Gastroesophageal sphincter (tissue), 3 donors: Measurements from ENCODE around the gene NSA2.
"Not testable (repeated sequence)": the region's sequence is repeated elsewhere in the genome, so short reads cannot be mapped to it uniquely, and the experiment has no call there.

Experiments
- CTCF ChIP-seq, 4 experiments: fragments of 200-600 bp in 2 of 4; fragments of 450-650 bp in 2 of 4; sonication (generic) in 1 of 4; IDR thresholded peaks; one replicate each; pipeline ENCODE4 v1.5.1; 2017 to 2019; ENCODE audit warnings: antibody characterized with exemption in 4 of 4, mild to moderate bottlenecking in 2 of 4, moderate library complexity in 2 of 4
- EP300 ChIP-seq: sonication (generic); formaldehyde crosslinking; IDR thresholded peaks from one replicate; pipeline ENCODE4 v1.6.1; 2017; ENCODE audit warnings: antibody characterized with exemption, mild to moderate bottlenecking

GRCh38 chr5:74791669-74792068 lies 24.6 kb downstream of the NSA2 start:
- not testable (repeated sequence) for TF ChIP-seq CTCF (IDR thresholded peaks at IDR 0.05); EP300
